ENCODE results near the gene CYREN. TPM values are rescaled to one million over a fixed set of nuclear protein-coding genes. Genes with fewer than 3 reads are reported as not detected.

CYREN gene
- total and polyA plus RNA-seq, 10 donors, result 21.2 to 55.0 (median 44.1) TPM

DNA sequence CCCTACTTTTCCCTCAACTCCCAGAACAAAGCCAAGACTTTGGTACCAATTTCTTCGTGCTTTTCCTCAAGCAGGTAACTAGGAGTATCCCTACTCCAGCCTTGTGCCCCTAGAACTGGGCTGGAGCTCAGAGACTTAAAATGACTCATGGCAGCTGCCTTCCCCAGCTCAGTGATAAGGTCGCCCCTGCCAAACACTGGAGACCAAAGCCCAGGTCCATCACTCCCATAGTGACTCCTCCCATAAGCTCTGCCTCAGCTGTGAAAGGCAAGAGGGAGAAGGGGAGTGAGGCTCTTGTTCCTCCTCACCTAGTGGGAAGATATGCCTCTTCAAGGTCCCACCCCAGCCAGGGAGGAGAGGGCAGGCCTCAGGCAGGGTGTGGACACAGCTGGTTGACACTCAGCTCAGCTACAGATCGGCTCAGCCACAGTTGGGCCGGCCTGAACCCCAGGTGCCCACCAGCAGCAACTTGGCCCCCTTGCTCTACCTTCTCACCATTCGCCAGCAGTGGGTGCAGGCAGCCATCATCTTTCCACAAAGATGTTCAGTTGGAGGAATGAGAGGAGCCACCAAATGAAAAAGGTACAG lies 13.8 kb upstream of the CYREN start:
- WGBS, 5 donors, result 94 to 99% (median 96%) methylated on average over 3 to 5 of the region's 5 CpGs
- TF ChIP-seq POLR2AphosphoS5 (IDR thresholded peaks at IDR 0.05), result peak in 1 of 3 donors; percentile 12
- TF ChIP-seq, protein P1, sequence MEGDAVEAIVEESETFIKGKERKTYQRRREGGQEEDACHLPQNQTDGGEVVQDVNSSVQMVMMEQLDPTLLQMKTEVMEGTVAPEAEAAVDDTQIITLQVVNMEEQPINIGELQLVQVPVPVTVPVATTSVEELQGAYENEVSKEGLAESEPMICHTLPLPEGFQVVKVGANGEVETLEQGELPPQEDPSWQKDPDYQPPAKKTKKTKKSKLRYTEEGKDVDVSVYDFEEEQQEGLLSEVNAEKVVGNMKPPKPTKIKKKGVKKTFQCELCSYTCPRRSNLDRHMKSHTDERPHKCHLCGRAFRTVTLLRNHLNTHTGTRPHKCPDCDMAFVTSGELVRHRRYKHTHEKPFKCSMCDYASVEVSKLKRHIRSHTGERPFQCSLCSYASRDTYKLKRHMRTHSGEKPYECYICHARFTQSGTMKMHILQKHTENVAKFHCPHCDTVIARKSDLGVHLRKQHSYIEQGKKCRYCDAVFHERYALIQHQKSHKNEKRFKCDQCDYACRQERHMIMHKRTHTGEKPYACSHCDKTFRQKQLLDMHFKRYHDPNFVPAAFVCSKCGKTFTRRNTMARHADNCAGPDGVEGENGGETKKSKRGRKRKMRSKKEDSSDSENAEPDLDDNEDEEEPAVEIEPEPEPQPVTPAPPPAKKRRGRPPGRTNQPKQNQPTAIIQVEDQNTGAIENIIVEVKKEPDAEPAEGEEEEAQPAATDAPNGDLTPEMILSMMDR (IDR thresholded peaks at IDR 0.05 in 8 of 11, conservative IDR thresholded peaks at IDR 0.05 in 3 of 11), result no peak
- Histone ChIP-seq H3K9me3 (peaks cover 10 to 55% (median 44%) of the 10 kb centered on the region in 8 donors), H3K4me1 (no peaks in the 10 kb centered on the region), H3K27ac (no peak overlapping the region), H3K4me3 (no peak overlapping the region), H3K27me3 (replicated peaks in 1 of 7) (no peaks in the 10 kb centered on the region), H3K36me3 (peaks cover 0 to 100% (median 78%) of the 10 kb centered on the region in 6 donors)
- DNase-seq, result peak; percentile 53
- intact Hi-C loops (cut with DNase I; ENCODE audit: low total_unique reads), result no loop called here

DNA sequence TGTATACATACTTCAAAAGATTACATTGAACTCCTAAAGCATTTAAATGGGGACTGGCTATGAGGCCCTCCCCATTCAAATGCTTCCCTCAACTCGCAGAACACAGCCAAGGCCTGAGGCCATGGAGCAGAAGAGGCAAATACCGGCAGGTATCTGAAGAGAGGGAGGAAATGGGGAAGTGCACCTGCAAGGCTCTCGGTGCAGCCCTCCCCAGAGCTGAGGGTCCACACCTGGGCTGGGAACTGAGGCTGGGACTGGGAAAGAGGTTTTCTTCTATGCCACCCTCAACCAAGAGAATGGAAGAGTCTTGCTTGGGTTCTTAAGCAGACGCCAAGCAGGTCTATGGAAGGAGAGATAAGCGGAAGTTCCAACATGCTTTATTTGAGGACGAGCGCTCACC lies 13.0 kb upstream of the CYREN start:
- H3K9me3 ChIP-seq, result peaks cover 10 to 62% (median 47%) of the 10 kb centered on the region in 8 donors
- no peak overlapping the region for H3K4me3 ChIP-seq
- H3K36me3 ChIP-seq, result peaks cover 0 to 92% (median 70%) of the 10 kb centered on the region in 6 donors
- H3K27me3 ChIP-seq (replicated peaks in 1 of 7), result no peaks in the 10 kb centered on the region
- 93 to 98% (median 96%) methylated on average over 7 of the region's 7 CpGs for WGBS, 5 donors
- TF ChIP-seq, protein P1 (IDR thresholded peaks at IDR 0.05 in 8 of 11, conservative IDR thresholded peaks at IDR 0.05 in 3 of 11), result no peak
- TF ChIP-seq POLR2A (IDR thresholded peaks at IDR 0.05), result no peak
- no peak for TF ChIP-seq POLR2AphosphoS5 (IDR thresholded peaks at IDR 0.05)
- no peaks in the 10 kb centered on the region for H3K4me1 ChIP-seq
- intact Hi-C loops (cut with DNase I; ENCODE audit: low total_unique reads), result no loop called here
- no peak overlapping the region for H3K27ac ChIP-seq
- DNase-seq, result peak; percentile 15

DNA sequence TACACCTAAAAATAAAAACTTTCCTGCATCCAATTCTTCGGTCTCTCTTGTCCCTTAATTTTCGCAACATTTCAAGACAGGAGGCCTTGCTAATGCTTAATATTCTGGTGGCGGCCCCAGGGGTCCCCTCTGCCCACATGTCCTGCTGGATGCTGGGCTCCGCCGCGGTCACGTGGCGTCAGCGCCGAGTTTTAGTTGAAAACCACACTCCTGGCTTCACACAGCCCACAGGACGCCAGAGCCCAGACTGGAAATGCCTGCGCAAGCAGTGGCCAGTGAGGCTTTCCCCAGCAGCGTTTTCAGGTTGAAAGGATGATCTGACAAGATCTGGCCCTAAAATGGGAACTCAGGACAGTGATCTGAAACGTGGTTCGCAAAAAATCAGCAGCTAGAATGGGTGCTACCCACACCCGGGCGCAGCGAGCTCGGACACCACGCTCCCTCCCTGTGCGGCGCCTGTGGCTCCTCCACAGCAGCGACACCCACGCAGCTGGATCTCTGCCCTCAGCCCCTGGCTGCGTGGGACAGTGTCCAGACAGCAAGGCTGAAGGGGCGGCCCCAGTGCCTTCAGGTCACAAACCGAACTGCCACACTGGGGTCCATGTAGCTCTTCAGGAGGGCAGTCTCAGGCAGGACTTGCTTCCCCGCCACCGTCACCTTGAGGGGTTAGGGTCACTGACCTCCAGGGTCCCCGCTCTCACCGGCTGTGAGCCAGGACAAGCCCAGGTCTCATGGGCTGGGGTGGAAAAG lies 11.6 kb upstream of the CYREN start:
- H3K4me3 ChIP-seq, result no peak overlapping the region
- peaks cover 0 to 79% (median 58%) of the 10 kb centered on the region in 6 donors for H3K36me3 ChIP-seq
- H3K4me1 ChIP-seq, result no peaks in the 10 kb centered on the region
- intact Hi-C loops (cut with DNase I; ENCODE audit: low total_unique reads), result no loop called here
- WGBS, 5 donors, result 96 to 99% (median 97%) methylated on average over 31 of the region's 31 CpGs
- TF ChIP-seq, protein P1 (IDR thresholded peaks at IDR 0.05 in 8 of 11, conservative IDR thresholded peaks at IDR 0.05 in 3 of 11), result no peak
- TF ChIP-seq POLR2AphosphoS5 (IDR thresholded peaks at IDR 0.05), result peak in 1 of 3 donors; percentile 64
- TF ChIP-seq POLR2A (IDR thresholded peaks at IDR 0.05), result no peak
- no peaks in the 10 kb centered on the region for H3K27me3 ChIP-seq (replicated peaks in 1 of 7)
- no peak overlapping the region for H3K27ac ChIP-seq
- DNase-seq, result peak; percentile 66
- peaks cover 10 to 66% (median 47%) of the 10 kb centered on the region in 8 donors for H3K9me3 ChIP-seq

DNA sequence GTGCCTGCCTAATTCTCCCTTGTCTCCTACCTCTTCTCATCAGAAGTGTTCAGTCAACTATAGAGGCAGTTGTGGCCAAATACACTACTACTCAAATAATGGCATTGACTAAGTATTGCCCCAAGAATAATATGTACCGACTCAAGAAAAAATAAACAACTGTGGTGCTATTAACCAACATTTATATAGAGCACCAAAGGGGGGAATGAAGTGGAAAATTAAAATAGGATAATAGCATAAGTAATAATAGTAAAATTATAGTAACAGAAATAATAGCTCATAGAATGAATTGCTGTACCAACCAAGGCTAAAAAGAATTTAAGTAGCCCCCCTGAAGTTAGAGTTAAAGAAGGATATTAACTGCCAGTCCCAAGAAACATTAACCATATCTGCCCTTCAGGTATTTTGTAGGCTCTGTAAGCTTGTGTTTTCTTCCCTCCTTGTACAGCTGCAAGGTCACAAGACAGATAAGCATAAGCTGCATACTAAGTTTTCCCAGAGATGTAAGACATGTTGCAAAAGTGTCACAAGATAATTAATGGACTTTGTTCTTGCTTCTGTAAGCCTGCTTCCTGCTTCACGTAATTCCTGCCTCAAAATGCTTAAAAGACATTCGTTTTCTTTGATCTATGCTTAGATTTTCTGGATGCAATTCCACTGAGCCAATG lies 10.9 kb upstream of the CYREN start:
- Histone ChIP-seq H3K27me3 (replicated peaks in 1 of 7) (no peaks in the 10 kb centered on the region), H3K27ac (no peak overlapping the region), H3K36me3 (peaks cover 0 to 72% (median 51%) of the 10 kb centered on the region in 6 donors), H3K4me3 (no peak overlapping the region), H3K4me1 (no peaks in the 10 kb centered on the region), H3K9me3 (peaks cover 10 to 66% (median 47%) of the 10 kb centered on the region in 8 donors)
- no peak for DNase-seq
- 89 to 92% (median 91%) methylated on average over 3 of the region's 3 CpGs for WGBS, 5 donors
- intact Hi-C loops (cut with DNase I; ENCODE audit: low total_unique reads), result no loop called here
- no peak for TF ChIP-seq POLR2AphosphoS5 (IDR thresholded peaks at IDR 0.05)
- TF ChIP-seq, protein P1 (IDR thresholded peaks at IDR 0.05 in 8 of 11, conservative IDR thresholded peaks at IDR 0.05 in 3 of 11), result no peak
- TF ChIP-seq POLR2A (IDR thresholded peaks at IDR 0.05), result no peak
